Middle frontal gyrus (tissue), 1 donor: ENCODE data around the gene EDRF1.

ENCODE experiments used
- DNase-seq: peaks from one replicate; pipeline ENCODE4 v3.0.0-alpha.2; 2015; ENCODE audit warnings: low spot score; ENCODE audit errors: extremely low spot score

Gene EDRF1

GRCh38 chr10:125762692-125763648 is 43.5 kb downstream of the EDRF1 start:
- no peak for DNase-seq

GRCh38 chr10:125765835-125766234 is 46.3 kb downstream of the EDRF1 start:
- no peak for DNase-seq

- DNase-seq = no peak
Observed at GRCh38 chr10:125766511-125766910, 47.0 kb downstream of the EDRF1 start.

- DNase-seq = no peak
Observed at GRCh38 chr10:125768219-125768855, 48.8 kb downstream of the EDRF1 start.

- no peak for DNase-seq
Observed at GRCh38 chr10:125769175-125769574, 49.7 kb downstream of the EDRF1 start.

- DNase-seq = no peak
Observed at GRCh38 chr10:125770844-125771243, 51.3 kb downstream of the EDRF1 start.

GRCh38 chr10:125772112-125772863 is 52.8 kb downstream of the EDRF1 start:
- no peak for DNase-seq

- DNase-seq = no peak
Observed at GRCh38 chr10:125772864-125773180, 53.3 kb downstream of the EDRF1 start.

- DNase-seq = no peak
Observed at GRCh38 chr10:125773687-125774543, 54.4 kb downstream of the EDRF1 start.

- DNase-seq = no peak
Observed at GRCh38 chr10:125774581-125775191, 55.2 kb downstream of the EDRF1 start.

GRCh38 chr10:125775491-125776106 is 56.1 kb downstream of the EDRF1 start, which contains the start of gene MMP21:
TSS of gene MMP21 (minus strand) at chr10:125775821. CDS start at chr10:125775821, 0 bp downstream.
- DNase-seq = no peak

- DNase-seq = no peak
Observed at GRCh38 chr10:125777806-125778205, 58.3 kb downstream of the EDRF1 start.

GRCh38 chr10:125778556-125778955 is 59.0 kb downstream of the EDRF1 start:
- DNase-seq = no peak

- no peak for DNase-seq
Observed at GRCh38 chr10:125779403-125780327, 60.2 kb downstream of the EDRF1 start.

- DNase-seq = no peak
Observed at GRCh38 chr10:125781374-125781773, 61.9 kb downstream of the EDRF1 start.

- no peak for DNase-seq
Observed at GRCh38 chr10:125782054-125782453, 62.5 kb downstream of the EDRF1 start.

- DNase-seq = no peak
Observed at GRCh38 chr10:125782616-125783015, 63.1 kb downstream of the EDRF1 start.

- no peak for DNase-seq
Observed at GRCh38 chr10:125783408-125783807, 63.9 kb downstream of the EDRF1 start.

GRCh38 chr10:125783957-125784356 is 64.4 kb downstream of the EDRF1 start:
- DNase-seq = no peak
